HG03571 (cell line): Measurements from ENCODE around the gene TRIM73.
"Not testable (repeated sequence)": the region's sequence is repeated elsewhere in the genome, so short reads cannot be mapped to it uniquely, and the experiment has no call there.

ENCODE experiments used
- ATAC-seq: cut with Tn5 transposase; IDR thresholded peaks from one replicate; pipeline ENCODE4 v1.9.1; 2021; ENCODE audit not compliant: unreplicated experiment

Gene TRIM73

DNA sequence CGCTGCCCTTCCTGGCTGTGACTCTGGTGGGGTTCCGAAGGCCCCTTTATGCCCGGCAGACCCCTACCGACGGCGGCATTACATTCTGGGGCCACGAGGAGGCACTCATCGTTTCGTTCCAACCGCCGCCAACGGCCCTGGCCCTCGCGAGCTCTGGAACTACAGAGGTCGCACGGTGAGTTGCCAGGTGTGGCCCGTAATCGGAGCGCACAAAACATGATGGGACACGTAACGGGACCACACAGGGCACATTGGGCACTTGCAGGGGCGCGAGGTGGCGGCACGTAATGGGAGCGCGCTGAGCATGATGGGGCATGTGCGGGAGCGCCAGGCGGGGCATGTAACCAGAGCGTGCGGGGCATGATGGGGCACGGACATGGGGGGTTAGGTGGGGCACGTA lies at the start of gene TRIM73:
Gene TRIM73 (plus strand): TSS at position 301 of the 400 bp plus-strand sequence. CDS start 3,305 bp downstream, outside the sequence.
- not testable (repeated sequence) for ATAC-seq

DNA sequence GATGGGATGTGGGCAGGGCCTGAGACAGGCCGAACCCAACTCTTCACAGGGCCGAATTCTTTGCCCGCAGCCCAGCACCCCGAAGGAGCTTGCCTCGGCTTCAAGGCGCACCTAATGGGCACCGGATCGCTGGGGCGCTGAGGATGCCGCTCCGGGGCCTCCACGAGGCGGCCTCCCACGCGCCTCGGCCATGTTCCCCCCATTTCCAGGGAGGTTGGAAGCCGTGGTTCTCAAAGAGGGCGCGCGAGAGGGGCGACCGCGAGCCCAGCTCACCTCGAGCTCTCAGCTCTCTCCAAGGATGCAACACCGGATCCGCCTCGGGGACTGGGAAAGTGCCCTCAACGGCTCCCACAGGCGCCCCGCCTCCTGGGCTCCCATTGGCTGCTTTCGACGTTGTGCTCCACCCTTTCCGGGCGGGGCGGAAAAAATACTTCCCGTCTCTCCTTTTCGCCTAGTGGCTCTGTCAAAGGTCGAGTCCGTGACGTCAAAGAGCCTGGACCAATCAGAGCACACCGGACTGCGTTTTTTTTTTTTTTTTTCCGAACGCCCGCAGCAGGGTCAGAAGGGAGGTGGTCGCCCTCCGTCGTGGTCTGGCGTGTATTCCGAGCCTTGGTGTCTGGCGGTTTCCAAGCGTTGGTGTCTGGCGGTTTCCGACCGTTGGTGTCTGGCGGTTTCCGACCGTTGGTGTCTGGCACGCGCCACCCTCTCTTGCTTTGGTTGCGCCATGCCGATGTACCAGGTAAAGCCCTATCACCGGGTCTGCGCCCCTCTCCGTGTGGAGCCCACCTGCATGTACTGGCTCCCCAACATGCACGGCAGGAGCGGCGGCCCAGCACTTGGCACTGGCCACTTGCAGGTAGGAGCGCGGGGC lies 36.5 kb upstream of the TRIM73 start:
- ATAC-seq = peak; percentile 65

DNA sequence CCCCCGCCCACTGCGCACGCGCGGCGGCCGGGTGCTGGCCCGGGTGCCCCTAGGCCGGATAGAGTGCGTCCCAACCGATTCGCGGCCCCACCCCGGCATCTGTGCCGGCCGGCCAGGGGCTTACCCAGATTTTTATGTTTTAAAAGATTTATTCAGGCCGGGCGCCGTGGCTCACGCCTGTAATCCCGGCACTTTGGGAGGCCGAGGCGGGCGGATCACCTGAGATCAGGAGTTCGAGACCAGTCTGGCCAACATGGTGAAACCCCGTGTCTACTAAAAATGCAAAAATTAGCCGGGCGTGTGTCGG lies 35.9 kb upstream of the TRIM73 start:
- ATAC-seq = peak; percentile 51

DNA sequence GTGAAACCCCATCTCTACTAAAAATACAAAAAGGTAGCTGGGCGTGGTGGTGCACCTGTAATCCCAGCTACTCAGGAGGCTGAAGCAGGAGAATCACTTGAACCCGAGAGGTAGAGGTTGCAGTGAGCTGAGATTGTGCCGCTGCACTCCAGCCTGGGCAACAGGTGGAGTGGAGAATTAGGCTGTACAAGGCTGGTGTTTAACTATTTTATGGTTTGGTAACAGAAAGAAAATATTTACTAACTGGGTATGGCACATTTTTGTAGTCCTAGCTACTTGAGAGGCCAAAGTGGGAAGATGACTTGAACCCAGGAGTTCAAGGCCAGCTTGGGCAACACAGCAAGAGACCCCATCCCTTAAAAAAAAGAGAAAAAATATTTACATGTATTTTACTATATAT lies 31.4 kb upstream of the TRIM73 start:
- not testable (repeated sequence) for ATAC-seq

DNA sequence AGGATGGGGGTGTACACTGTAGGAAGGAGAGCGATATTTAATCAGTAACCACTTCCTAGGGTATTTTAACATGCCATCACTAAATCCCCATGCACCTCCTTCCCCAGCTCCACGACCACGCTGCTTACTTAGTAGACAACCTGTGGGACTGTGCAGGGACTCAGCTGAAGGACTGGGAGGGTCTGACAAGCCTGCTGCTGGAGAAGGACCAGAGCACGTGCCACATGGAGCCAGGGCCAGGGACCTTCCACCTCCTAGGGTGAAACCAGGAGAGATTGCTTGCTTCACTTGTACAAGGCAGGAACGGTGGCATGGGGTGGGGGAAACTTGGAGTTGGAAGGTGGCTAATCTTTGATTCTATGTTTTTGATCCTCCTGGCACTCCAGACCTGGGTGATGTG lies 28.8 kb upstream of the TRIM73 start:
- ATAC-seq = not testable (repeated sequence)

DNA sequence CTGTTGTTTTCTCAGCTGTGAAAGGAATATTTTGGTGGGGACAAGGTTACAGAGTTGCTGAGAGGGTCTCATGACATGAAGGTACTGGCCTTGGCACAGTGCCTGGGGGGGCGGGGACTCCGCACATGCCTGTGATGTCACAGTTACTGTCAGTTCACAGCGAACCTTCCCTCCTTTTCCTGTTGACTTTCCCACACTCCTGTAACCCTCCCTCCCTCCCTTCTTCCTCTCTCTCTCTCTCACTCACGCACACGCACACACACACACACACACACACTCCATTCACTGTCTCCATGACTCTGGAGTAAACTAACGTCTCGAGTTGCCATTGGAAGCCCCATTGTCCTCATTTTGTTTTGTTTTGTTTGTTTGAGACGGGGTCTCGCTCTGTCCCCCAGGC lies 28.1 kb upstream of the TRIM73 start:
- not testable (repeated sequence) for ATAC-seq

DNA sequence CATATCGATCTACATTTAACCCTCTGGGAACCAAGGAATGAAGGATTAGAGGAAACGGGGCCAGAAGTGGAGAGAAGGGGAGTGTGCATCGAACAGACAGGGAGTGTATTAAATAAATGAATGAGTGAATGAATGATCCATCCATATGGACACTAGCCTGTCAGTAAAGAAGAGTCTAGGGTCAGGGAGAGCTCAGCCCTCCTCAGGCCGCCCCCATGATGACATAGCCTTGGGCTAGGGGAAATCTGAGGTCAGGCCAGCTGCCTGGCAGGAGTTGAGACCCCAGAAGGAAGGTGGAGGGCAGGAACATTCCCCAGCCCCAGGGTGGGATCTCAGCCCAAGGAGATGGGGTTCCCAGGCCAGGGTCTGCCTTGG lies 21.3 kb upstream of the TRIM73 start:
- ATAC-seq = not testable (repeated sequence)

DNA sequence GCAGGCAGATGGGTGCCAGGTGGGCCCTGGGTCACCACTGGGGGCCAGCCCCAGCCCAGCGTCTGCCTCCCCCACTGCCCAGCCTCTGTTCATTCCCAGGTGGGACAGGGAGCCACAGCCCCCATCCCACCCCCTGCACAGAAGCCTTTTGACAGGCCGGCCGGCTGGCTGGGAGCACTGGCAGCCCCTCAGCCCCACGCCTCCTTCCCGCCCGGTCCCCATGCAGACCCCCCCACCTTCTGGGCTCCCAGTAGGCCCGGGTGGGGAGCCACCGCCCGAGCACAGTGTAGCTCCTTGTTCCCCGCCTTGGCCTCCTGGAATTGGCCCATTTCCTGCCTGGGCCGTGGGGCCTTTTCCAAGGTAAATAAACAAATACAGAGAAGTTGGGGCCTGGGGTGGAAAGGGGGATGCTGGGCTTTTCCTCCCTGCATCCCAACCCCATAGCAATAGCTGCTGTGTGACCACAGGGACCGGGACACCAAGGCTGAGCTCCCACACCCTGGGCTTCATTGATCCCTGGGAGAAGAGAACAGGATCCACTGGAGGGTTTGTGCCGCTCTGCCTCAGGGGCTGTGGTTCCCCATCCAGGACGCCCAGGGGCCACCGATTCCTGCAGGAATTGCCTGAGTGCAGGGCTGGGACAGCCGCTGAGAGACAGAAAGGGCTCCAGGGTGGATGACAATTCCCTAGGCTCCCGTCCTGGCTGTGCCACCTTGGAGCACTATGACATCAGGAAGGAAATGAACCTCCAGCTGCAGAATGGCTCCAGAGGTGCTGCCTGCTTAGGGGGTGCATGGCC lies 20.7 kb upstream of the TRIM73 start:
- not testable (repeated sequence) for ATAC-seq

DNA sequence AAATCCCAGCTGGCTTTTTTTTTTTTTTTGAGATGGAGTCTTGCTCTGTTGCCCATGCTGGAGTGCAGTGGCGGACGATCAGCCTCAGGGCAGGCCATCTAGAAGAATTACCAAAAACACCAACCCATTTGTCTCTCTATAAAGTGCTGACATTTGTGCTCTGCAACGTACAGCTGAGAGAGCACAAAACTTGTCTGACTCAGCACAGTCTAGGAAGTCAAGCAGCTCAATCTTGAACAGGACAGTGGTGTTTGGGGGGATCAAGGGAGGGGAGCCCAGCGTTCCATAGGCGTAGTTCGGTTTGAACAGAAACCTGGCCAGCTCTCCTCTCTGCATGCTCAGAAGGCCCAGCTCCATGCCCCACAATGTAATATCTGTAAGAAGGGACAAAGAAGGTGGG lies 2.2 kb upstream of the TRIM73 start:
- ATAC-seq = not testable (repeated sequence)

DNA sequence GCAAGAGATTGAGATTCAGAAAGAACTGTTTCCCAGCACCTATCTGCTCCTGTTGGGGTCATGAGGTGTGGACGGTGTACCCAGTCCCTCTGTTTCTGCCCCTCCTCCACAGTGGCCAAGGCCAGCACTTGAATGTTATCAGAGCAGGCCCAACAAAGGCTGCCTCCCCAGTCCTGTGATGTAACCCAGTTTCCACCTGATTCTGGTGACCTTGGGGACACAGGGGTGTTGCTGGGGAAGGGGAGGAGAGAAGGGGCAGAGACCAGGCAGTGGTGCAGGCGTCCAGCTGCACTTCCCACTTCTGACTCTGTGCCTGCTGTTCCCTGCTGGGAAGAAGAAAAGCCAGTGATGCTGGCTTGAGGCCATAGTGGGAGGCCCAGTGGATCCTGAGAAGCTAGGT lies 2.4 kb downstream of the TRIM73 start:
- ATAC-seq = not testable (repeated sequence)

DNA sequence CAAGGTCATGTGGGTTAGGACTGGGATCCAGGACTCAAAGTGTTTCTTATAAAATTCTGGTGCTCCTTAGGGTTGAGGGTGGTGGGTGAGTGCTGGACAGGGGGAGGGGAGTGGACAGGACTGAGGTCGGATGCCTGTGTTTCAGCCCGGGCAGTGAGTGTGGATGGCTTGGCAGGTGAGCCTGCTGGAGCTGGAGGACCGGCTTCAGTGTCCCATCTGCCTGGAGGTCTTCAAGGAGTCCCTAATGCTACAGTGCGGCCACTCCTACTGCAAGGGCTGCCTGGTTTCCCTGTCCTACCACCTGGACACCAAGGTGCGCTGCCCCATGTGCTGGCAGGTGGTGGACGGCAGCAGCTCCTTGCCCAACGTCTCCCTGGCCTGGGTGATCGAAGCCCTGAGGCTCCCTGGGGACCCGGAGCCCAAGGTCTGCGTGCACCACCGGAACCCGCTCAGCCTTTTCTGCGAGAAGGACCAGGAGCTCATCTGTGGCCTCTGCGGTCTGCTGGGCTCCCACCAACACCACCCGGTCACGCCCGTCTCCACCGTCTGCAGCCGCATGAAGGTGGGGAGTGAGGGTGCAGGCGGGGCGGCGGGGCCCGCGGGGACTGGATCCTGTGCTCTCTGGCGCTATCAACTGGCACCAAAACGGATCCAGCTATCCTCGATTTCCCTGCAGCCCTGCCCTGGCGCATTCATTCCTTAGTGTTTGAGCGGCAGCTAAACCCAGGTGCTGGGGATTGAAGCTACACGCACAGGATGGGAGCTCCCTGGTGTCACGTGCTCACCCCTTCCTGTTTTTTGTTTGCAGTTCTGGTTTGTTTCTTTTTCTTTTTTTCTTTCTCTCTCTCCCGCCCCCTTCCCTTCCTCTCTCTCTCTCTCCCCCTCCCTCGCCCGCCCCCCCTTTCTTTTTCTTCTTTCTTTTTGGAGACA lies 3.6 kb downstream of the TRIM73 start:
- not testable (repeated sequence) for ATAC-seq

DNA sequence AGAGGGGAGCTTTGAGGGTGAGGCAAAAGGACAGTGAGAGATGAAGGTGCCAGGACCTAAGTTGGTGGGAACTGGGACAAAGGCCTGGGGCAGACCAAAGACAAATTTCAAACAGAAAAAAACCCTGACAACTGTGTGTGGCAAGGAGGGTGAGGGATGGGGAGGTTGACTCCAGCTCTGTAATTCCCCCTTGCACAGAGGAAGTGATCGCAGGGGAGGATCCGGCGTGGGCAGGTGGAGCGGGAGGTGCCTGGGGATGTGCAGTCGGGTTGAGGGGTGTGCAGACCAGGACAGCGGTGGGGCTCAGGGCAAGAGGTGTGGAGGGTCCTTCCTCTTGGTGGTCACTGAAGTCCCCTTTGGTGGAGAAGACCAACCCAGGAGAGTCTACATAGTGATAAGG lies 5.1 kb downstream of the TRIM73 start:
- not testable (repeated sequence) for ATAC-seq

DNA sequence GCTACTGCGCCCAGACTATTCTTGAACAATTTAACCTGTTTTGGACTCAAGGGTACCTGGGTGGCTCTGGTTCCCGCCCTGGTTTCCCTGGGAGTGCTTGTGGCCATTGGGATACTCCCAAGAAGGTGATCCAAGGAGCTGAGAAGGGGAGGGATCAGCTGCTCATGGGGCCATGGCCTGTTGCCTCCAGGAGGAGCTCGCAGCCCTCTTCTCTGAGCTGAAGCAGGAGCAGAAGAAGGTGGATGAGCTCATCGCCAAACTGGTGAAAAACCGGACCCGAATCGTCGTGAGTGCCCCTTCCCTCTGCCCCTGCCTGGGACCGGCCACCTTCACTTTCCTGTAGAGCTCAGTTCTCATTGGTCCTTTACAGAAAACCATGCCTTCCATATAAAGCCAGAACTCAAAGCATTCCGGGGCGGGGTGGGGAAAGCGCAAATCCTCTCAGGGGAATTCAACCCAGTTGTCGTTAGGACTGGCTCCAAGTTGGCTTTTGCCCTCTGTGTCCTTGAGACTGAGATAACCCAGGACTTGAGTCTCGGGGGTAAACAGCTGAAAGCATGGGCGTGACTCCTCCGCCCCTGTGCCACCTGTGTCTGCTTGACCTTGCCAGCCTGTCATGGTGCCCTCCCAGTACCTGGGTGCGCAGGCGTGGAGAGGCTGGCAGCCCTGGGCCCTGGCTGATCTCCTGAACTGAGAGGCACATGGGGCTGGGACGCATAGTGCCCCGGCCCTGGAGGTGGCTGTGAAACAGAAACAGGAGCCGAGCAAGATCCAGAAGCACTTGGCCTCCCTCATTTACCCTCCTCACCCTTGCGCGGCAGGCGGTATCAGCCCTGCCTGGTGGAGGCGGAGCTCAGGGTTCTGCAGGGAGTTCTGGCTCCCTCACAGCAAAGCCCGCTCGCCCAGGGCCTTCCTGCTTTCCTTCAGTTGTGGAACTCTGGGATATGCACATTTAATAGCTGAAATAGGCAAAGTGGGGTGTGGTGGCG lies 8.3 kb downstream of the TRIM73 start:
- not testable (repeated sequence) for ATAC-seq

DNA sequence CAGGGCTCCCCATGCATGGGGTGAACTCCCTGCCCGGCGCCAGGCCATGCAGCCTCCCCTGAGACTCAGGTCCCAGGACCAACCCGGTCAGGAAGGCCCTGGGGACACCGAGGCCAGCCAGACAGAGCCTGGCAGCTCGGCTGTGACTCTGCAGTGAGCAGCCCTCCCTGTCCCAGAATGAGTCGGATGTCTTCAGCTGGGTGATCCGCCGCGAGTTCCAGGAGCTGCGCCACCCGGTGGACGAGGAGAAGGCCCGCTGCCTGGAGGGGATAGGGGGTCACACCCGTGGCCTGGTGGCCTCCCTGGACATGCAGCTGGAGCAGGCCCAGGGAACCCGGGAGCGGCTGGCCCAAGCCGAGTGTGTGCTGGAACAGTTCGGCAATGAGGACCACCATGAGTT lies 9.2 kb downstream of the TRIM73 start:
- not testable (repeated sequence) for ATAC-seq

DNA sequence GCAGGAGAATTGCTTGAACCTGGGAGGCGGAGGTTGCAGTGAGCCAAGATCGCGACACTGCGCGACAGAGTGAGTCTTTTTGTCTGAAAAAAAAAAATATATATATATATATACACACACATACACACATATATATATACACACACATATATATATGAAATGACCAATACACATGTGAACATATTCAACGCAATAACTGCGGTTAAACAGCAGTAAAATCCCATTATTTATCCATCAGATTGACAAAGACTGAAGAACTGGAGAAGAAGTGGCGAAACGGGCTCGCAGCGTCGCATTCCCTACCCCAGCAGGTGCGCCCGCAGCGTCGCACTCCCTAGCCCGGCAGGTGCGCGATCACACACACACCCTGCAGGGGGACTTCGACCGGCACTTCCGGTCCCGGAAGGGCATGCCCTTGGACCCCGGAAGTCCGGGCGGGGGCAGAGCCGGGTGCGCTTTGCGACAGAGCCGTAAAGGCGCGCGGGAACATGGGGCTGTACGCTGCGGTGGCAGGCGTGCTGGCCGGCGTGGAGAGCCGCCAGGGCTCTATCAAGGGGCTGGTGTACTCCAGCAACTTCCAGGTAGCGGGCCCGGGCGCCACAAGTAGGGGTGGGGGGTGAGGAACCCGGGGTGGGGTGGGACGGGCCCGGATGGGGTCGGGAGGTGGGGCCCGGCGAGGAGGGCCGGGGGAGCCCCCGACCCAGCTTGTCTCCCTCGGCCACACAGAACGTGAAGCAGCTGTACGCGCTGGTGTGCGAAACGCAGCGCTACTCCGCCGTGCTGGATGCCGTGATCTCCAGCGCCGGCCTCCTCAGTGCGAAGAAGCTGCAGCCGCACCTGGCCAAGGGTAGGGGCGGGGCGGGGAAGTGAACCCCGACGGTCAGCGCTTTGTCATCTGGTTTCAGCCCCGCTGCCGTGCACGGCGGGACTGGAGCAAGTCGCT lies 14.7 kb downstream of the TRIM73 start:
- peak; percentile 74 for ATAC-seq

DNA sequence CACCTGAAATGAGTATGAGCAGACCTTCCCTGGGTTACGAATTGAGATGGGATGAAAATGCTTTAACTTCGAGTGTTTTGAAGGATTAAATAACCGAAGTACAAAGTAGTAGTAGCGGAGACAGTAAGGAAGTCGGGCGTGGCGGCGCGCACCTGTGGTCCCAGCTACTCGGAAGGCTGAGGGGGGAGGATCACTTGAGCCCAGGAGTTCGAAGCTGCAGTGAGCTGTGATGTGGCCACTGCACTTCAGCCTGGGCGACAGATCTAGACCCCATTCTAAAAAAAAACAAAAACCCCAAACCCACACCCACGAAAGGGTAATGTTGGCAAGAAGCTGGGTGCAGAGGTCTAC lies 15.4 kb downstream of the TRIM73 start:
- not testable (repeated sequence) for ATAC-seq

DNA sequence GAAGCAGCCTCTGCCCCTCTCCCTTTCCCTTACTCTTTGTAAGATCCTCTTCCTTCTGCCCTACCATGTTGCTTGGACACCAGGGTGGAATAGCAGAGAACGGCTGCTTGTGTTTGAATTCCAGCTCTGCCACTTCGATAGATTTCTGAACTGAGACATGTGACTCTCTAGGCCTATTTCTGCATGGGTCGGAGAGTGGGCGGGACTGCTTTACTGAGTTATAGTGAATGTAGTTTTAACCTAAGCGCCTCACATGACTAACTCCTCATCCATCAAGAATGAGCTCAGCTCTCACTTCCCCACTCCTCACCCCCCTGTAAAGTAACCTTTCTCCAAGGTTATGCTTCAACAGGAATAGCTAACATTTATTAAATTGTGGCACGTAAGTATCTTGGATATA lies 18.8 kb downstream of the TRIM73 start:
- not testable (repeated sequence) for ATAC-seq

DNA sequence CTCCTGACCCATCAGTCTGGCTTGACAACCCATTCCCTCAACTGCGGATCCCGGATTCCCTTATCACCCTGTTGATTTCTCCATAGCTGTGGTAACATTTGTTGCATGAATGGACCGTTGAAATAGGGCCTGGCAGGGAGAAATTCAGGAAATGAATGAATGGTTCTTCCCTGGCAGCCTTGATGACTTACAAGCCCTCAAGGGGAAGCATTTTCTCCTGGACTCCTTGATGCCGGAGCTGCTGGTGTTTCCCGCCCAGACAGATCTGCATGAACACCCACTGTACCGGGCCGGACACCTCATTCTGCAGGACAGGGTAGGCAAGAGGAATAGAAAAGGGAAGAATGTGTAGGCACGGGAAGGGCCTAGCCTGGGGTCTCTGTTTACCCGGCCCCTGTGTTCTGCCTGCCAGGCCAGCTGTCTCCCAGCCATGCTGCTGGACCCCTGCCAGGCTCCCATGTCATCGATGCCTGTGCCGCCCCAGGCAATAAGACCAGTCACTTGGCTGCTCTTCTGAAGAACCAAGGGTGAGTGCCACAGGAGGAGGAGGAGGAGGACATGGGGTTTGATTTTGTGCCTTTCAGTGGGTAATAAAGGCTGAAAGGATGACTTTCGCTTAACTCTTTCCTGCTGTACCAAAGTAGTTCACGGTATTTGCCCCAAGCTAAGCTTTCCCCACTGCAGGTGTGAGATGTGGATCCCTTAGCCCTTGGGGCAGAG lies 19.4 kb downstream of the TRIM73 start:
- ATAC-seq = not testable (repeated sequence)
